OCI-LY1 (cell line): Measurements from ENCODE around the gene SALL3.
"Not testable (repeated sequence)": the region's sequence is repeated elsewhere in the genome, so short reads cannot be mapped to it uniquely, and the experiment has no call there.

Source experiments
- H2AFZ ChIP-seq: fragments of 200-600 bp; sonication (generic), shearing (Covaris generic); 2 replicates; pipeline ENCODE4 v1.6.0; 2014; ENCODE audit warnings: antibody characterized with exemption, mild to moderate bottlenecking, low read length
- H3F3A ChIP-seq: fragments of 200-600 bp; sonication (generic), shearing (Covaris generic); 2 replicates; pipeline ENCODE4 v1.6.0; 2014; ENCODE audit warnings: mild to moderate bottlenecking, antibody characterized with exemption, low read length, moderate library complexity; ENCODE audit not compliant: insufficient read depth
- H3K27ac ChIP-seq: fragments of 200-600 bp; sonication (generic); 2 replicates; pipeline ENCODE4 v1.5.1; 2014; ENCODE audit warnings: low read length, mixed run types, mild to moderate bottlenecking, low read depth; ENCODE audit not compliant: poor library complexity, severe bottlenecking
- H3K27me3 ChIP-seq: fragments of 200-600 bp; sonication (generic); 2 replicates; pipeline ENCODE4 v1.6.0; 2014; ENCODE audit warnings: antibody characterized with exemption, mild to moderate bottlenecking, low read length, moderate library complexity; ENCODE audit not compliant: insufficient read depth
- H3K36me3 ChIP-seq: fragments of 200-600 bp; sonication (generic); 2 replicates; pipeline ENCODE4 v1.6.1; 2014; ENCODE audit warnings: mild to moderate bottlenecking, antibody characterized with exemption, low read length, moderate library complexity, mixed read lengths; ENCODE audit not compliant: insufficient read depth
- H3K4me1 ChIP-seq: fragments of 200-600 bp; sonication (generic); 2 replicates; pipeline ENCODE4 v1.5.1; 2014; ENCODE audit warnings: mild to moderate bottlenecking, low read length, moderate library complexity; ENCODE audit not compliant: insufficient read depth, severe bottlenecking
- H3K4me2 ChIP-seq: fragments of 200-600 bp; sonication (generic), shearing (Covaris generic); 2 replicates; pipeline ENCODE4 v1.6.1; 2014; ENCODE audit warnings: low read length
- H3K4me3 ChIP-seq: fragments of 200-600 bp; sonication (generic); 2 replicates; pipeline ENCODE4 v1.5.1; 2014; ENCODE audit warnings: low read length, low read depth, mild to moderate bottlenecking, mixed read lengths; ENCODE audit not compliant: poor library complexity, severe bottlenecking
- H3K79me2 ChIP-seq: fragments of 200-600 bp; shearing (Covaris generic); 2 replicates; pipeline ENCODE4 v1.6.1; 2016; ENCODE audit warnings: mixed run types, low read length, mixed read lengths; ENCODE audit not compliant: insufficient read depth
- H3K9ac ChIP-seq: fragments of 200-600 bp; sonication (generic), shearing (Covaris generic); 2 replicates; pipeline ENCODE4 v1.6.1; 2014; ENCODE audit warnings: mild to moderate bottlenecking, low read length, mixed read lengths
- H3K9me2 ChIP-seq: fragments of 200-600 bp; sonication (generic), shearing (Covaris generic); 2 replicates; pipeline ENCODE4 v1.6.1; 2014; ENCODE audit warnings: low read depth, mild to moderate bottlenecking, low read length, mixed read lengths
- H3K9me3 ChIP-seq: fragments of 200-600 bp; shearing (Covaris generic); 2 replicates; pipeline ENCODE4 v1.6.1; 2014; ENCODE audit warnings: low read length, mixed read lengths
- H4K20me1 ChIP-seq: fragments of 200-600 bp; sonication (generic), shearing (Covaris generic); 2 replicates; pipeline ENCODE4 v1.6.0; 2016; ENCODE audit warnings: mild to moderate bottlenecking, low read length; ENCODE audit not compliant: insufficient read depth
- CTCF ChIP-seq: fragments of 200-600 bp; sonication (generic), shearing (Covaris generic); IDR thresholded peaks from 2 replicates; pipeline ENCODE4 v1.5.1; 2017; ENCODE audit warnings: mild to moderate bottlenecking, antibody characterized with exemption, low read length, moderate library complexity, mixed read lengths
- EZH2 ChIP-seq: fragments of 200-600 bp; sonication (generic), shearing (Covaris generic); IDR thresholded peaks from 2 replicates; pipeline ENCODE4 v1.8.0; 2017; ENCODE audit warnings: borderline replicate concordance, mixed run types, mild to moderate bottlenecking, antibody characterized with exemption, low read length, moderate library complexity, mixed read lengths

The SALL3 gene

DNA sequence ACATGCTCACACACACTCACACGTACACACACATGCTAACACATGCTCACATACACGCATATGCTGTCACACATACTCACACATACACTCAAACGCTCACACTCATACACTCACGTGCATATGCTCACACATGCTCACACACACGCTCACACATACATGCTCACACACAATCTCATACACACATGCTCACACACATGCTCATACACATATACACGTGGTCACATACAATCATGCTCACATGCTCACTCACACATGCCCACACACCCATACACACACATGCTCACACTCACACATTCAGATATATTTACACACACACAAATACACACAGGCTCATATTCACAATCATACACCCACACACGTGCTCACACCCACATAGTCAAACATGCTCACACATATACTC is 17.5 kb upstream of the SALL3 start:
- Histone ChIP-seq H3K79me2 (no peaks in the 10 kb centered on the region), H4K20me1 (no peaks in the 10 kb centered on the region), H3K27ac (no peak overlapping the region), H3K4me2 (no peak overlapping the region), H3K4me3 (no peak overlapping the region), H3K4me1 (no peaks in the 10 kb centered on the region), H2AFZ (no peak overlapping the region), H3K9ac (no peak overlapping the region), H3K9me3 (no peaks in the 10 kb centered on the region), H3K9me2 (no peaks in the 10 kb centered on the region), H3K27me3 (no peaks in the 10 kb centered on the region), H3F3A (no peaks in the 10 kb centered on the region), H3K36me3 (no peaks in the 10 kb centered on the region)
- TF ChIP-seq EZH2 (no peak), CTCF (no peak)

GRCh38 chr18:78964727-78965126 is 14.9 kb upstream of the SALL3 start:
- not testable (repeated sequence) for H3K36me3 ChIP-seq, H3K4me2 ChIP-seq, H3K4me3 ChIP-seq, H3K9me3 ChIP-seq, H3K79me2 ChIP-seq, H3K27ac ChIP-seq, H3K27me3 ChIP-seq, H3F3A ChIP-seq, H2AFZ ChIP-seq, H3K9ac ChIP-seq, H4K20me1 ChIP-seq, H3K4me1 ChIP-seq, H3K9me2 ChIP-seq

DNA sequence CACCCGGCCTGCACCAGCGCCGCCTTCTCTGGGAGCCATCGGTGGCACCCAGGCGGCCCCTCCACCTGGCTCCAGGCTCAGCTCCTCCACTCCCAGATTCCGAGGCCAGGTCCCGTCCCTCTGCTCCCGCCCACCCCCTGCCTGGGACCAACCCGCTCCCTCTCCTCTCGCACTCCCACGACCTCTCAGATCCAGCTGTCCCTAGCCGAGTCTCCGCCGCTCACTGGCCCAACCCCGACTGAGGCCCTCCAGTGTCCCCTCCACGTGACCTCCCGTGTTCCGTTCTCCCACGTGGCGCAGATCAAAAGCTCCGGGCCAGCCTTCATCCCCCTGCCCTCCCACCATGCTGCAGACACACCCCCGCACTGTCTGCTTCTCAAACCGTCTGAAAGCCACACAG is 14.4 kb upstream of the SALL3 start:
- Histone ChIP-seq H3F3A (no peaks in the 10 kb centered on the region), H3K9me3 (no peaks in the 10 kb centered on the region), H3K4me3 (no peak overlapping the region), H2AFZ (no peak overlapping the region), H3K4me1 (no peaks in the 10 kb centered on the region), H3K79me2 (no peaks in the 10 kb centered on the region), H4K20me1 (no peaks in the 10 kb centered on the region), H3K27me3 (no peaks in the 10 kb centered on the region), H3K36me3 (no peaks in the 10 kb centered on the region), H3K9me2 (no peaks in the 10 kb centered on the region), H3K27ac (no peak overlapping the region), H3K9ac (no peak overlapping the region), H3K4me2 (no peak overlapping the region)
- no peak for TF ChIP-seq EZH2
- no peak for TF ChIP-seq CTCF

GRCh38 chr18:78965917-78966792 is 13.5 kb upstream of the SALL3 start:
- H3F3A ChIP-seq: no peaks in the 10 kb centered on the region
- H3K79me2 ChIP-seq: no peaks in the 10 kb centered on the region
- H3K4me1 ChIP-seq: no peaks in the 10 kb centered on the region

More at GRCh38 chr18:78965917-78966792, 13.5 kb upstream of the SALL3 start:
- no peaks in the 10 kb centered on the region for H3K27me3 ChIP-seq
- no peak overlapping the region for H3K4me3 ChIP-seq
- no peaks in the 10 kb centered on the region for H3K9me2 ChIP-seq
- H3K27ac ChIP-seq: no peak overlapping the region
- H3K36me3 ChIP-seq: no peaks in the 10 kb centered on the region
- H4K20me1 ChIP-seq: no peaks in the 10 kb centered on the region
- no peaks in the 10 kb centered on the region for H3K9me3 ChIP-seq
- H3K9ac ChIP-seq: no peak overlapping the region
- no peak overlapping the region for H3K4me2 ChIP-seq
- TF ChIP-seq CTCF (no peak), EZH2 (no peak)
- no peak overlapping the region for H2AFZ ChIP-seq
